Posterior vena cava (tissue), 2 donors: ENCODE measurements around the gene CDK12. TPM values are rescaled to one million over a fixed set of nuclear protein-coding genes. Genes with fewer than 3 reads are reported as not detected.

Source experiments
- DNase-seq: peaks from one replicate; pipeline ENCODE4 v3.0.0-alpha.2; 2020; ENCODE audit warnings: low spot score
- intact Hi-C, 2 donors: fragments of 100-400 bp; cut with DNase I; formaldehyde crosslinking; loops; one replicate each; pipeline versions ENCODE4 v1.14.1 to v1.14.2; 2022 to 2023
- total RNA-seq, 2 donors: library from RNA; stranded (reverse); fragmentation: NEBNext Ultra II Directional; extraction: Animal tissue kit (Norgen Biotek cat#: 25700); gene quantifications; one replicate each; pipeline ENCODE4 v1.2.1, GENCODE V29; 2021
- donor health status: DM: yes; HTN: yes; CAD: no.
- donor health status: DM: yes; HTN: yes; CAD: no.

The CDK12 gene
- total RNA-seq, 2 donors from 2014 or later = 37.6 to 40.8 TPM

DNA sequence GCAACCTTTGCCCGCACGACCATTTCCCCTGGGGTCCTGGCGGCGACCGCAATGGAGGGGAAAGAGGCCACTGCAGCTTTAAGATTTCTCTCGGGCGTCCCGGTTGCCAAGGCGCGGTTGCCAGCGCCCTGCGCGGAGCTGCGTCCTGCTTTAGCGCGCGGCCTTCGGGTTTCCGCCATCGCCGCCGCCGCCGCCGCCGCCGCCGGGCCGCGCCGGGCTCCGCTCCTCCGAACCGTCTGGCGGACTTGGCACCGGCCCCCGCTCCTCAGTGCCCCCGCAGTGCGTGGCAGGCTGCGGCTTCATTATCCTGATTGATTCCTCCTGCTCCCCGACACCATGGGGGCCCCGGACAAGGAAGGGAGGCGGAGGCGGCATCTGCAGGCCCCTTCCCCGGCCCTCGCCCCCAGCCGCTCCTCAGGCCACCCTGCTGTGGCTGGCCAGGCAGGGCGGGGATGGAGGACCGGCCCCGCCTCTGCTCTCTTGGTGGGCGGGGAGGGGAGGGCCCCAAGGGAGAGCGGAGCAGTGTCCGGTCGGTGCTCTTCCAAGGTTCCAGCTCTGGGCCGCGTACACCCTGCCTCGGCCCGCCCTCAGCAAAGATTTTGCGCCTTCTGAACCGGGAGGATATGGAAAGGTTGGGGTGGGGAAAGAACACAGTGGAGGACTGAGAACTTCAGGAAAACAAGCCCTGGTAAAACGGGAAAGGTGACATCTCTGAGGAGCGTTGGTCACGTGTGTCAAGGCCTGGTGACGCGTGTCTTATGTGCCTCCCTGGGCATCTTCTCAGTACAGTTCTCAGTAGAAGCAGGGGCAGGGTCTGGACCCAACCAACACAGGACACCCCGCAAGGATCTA is 112.4 kb downstream of the CDK12 start:
- DNase-seq = peak; percentile 92
- intact Hi-C loops = no loop called here

DNA sequence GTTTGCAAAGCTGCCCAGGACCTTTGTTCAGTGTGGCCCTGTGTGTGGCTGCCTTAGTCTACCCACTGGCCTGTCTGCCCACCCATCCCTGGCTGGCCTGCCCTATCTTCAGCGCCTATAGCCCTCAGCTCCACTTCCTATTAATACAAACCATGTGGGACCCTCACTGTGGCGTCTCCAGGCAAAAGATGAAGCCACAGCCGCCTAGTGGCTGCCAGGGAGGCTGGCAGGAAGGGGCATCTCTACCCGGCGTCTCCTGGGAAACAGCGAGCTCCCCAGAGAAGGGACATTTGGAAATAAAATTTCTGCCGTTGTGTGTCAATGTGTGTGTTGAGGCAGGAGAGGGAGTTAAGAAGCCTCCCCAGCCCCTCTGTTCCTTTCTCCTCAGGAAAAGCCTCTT is 114.9 kb downstream of the CDK12 start:
- DNase-seq = no peak
- intact Hi-C loops = no loop called here

DNA sequence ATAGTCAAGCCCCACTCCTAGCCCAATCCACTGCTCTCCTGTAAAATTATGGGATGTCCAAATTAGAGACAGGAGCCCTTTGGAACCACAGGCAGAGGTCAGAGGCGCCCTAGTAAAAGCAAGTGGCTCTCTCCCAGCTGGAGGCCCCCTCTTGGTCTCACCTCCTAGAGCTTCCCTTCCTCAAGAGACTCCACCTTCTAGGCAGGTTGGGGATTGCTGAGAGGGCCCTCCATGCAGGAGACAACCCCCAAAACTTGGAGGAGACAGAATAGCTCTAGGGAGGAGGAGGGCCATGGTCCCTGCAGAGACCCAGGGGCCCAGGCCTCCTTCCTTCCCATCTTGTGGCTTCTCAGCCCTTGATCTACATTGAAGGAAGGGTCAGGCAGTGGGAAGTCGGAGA is 117.0 kb downstream of the CDK12 start:
- intact Hi-C loops = no loop called here
- no peak for DNase-seq

- intact Hi-C loops = no loop called here
- DNase-seq = no peak
These were observed 118.2 kb downstream of the CDK12 start for GRCh38 chr17:39579318-39580081.

GRCh38 chr17:39580082-39580468 is 118.8 kb downstream of the CDK12 start:
- intact Hi-C loops = no loop called here

DNA sequence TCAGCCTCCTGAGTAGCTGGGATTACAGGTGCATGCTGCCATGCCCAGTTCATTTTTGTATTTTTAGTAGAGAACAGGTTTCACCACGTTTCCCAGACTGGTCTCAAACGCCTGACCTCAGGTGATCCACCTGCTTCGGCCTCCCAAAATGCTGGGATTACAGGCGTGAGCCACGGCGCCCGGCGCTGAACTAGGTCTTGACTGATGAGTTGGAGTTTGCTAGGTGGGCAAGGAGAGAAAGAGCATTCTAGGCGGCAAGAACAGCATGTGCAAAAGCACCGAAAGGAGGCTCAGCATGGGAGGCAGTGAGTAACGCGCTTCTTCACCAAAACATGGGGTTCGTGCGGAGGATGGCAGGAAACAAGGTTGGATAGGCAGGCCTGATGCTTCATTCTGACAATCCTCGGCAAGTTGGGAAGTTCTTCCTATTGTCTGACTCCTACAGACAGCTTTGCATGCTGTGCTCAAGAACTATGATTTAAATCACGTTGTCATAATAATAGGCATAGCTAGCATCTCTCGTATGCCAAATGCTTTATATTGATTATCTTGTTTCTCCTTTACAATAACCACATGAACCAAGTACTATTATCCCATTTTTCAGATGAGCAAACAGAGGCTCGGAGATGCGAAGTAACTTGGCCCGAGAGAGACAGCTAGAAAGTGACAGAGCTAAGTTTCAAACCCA is 119.9 kb downstream of the CDK12 start:
- intact Hi-C loops = no loop called here
- no peak for DNase-seq

More at GRCh38 chr17:39580082-39580468, 118.8 kb downstream of the CDK12 start:
- DNase-seq = no peak

DNA sequence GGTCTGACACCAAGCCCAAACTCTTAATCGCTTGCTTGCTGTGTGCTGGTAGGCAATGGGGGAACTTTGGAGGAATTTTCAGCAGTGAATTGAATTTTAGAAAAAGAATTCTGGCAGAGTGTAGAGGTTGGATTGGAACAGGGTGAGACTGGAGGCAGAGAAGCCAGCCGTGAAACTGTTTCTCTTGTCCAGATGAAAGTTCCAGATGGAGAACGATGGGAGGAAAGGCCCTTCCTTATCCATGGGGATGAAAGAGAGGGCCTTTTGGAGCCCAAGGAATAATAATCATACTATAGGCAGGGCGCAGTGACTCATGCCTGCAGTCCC is 120.4 kb downstream of the CDK12 start:
- intact Hi-C loops = no loop called here
- no peak for DNase-seq

- intact Hi-C loops = no loop called here
- DNase-seq = no peak
These were observed 121.4 kb downstream of the CDK12 start for GRCh38 chr17:39582658-39583057.

Other genes starting within 250 kb of the CDK12 start
- gene STAC2, start 235.5 kb upstream of the CDK12 start, total RNA-seq = 1 to 10 TPM in 1 of 2 donors, under 1 TPM in 1; 0.71 to 1.2 TPM
- 10 to 100 TPM; 13.7 to 15.4 TPM for gene FBXL20, start 59.9 kb upstream of the CDK12 start, total RNA-seq
- 10 to 100 TPM; 26.4 to 27.1 TPM for gene MED1, start 10.2 kb upstream of the CDK12 start, total RNA-seq
- not detected for gene NEUROD2, start 146.4 kb downstream of the CDK12 start, total RNA-seq
- gene PPP1R1B, start 165.5 kb downstream of the CDK12 start, total RNA-seq = 1 to 10 TPM in 1 of 2 donors, under 1 TPM in 1; 0.38 to 2.3 TPM
- gene STARD3, start 175.7 kb downstream of the CDK12 start, total RNA-seq = 10 to 100 TPM; 32.8 to 35.4 TPM
- 1 to 10 TPM in 1 of 2 donors, under 1 TPM in 1; 0.81 to 1.0 TPM for gene TCAP, start 203.9 kb downstream of the CDK12 start, total RNA-seq
- 1 to 10 TPM in 1 of 2 donors, under 1 TPM in 1; 0.62 to 3.1 TPM for gene PNMT, start 207.0 kb downstream of the CDK12 start, total RNA-seq
- gene PGAP3, start 226.6 kb downstream of the CDK12 start, total RNA-seq = 10 to 100 TPM; 12.0 to 12.3 TPM
- 10 to 100 TPM; 33.0 to 42.8 TPM for gene ERBB2, start 238.6 kb downstream of the CDK12 start, total RNA-seq